ENCODE data around the gene SLC49A3. TPM values are rescaled to one million over a fixed set of nuclear protein-coding genes. Genes with fewer than 3 reads are reported as not detected.
"Not testable (repeated sequence)": the region's sequence is repeated elsewhere in the genome, so short reads cannot be mapped to it uniquely, and the experiment has no call there.

The SLC49A3 gene
- total RNA-seq, 2 experiments from 2014 or later: 0.40 TPM; not detected in 1

DNA sequence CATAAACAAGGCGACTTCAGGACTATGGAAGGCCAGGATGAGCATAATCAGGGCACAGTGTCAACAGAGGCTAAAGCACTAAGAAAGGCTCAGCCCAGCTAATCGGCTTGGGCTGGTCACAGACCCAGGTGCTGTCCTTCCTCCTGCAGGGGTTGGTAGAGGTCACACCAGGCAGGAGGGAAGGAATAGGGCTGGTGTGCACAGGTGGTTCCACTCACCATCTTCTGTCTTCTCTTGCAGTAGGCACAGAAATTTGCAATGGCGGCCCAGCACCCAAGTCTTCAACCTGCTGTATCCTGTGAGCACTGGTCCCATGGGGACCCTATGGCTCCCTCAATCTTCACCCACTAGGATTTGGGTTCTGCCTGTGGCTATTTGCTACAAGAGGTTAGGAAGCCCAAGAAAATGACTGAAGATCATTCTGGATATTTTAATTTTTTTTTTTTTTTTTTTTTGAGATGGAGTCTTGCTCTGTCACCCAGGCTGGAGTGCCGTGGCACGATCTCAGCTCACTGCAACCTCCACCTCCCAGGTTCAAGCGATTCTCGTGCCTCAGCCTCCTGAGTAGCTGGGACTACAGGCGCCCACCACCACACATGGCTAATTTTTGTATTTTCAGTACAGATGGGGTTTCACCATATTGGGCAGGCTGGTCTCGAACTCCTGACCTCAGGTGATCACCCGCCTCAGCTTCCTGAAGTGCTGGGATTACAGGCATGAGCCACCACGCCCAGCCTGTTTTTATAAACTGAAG, 19.0 kb downstream of the SLC49A3 start:
- DNase-seq, H3K27ac Mint-ChIP-seq, H3K27me3 Mint-ChIP-seq, POLR2A ChIA-PET, CTCF ChIA-PET, H3K4me3 Mint-ChIP-seq, H3K9me3 Mint-ChIP-seq: not testable (repeated sequence)
- peaks cover 13% of the 10 kb centered on the region for H3K4me1 Mint-ChIP-seq
- peaks cover 30% of the 10 kb centered on the region for H3K36me3 Mint-ChIP-seq (ENCODE audit: low read depth)

DNA sequence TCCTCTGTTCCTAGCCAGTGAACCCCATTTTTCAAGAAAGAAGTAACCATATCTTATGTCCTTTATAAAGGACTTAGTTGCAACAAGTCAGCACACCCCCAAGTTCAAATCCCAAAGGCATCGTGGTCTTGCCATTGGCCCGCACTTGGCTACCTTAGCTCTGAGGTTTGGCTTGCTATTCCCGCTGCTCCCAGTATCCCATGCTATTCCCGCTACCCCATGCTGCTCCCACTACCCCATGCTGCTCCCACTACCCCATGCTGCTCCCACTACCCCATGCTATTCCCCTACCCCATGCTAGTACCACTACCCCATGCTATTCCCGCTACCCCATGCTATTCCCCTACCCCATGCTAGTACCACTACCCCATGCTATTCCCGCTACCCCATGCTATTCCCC, 20.7 kb downstream of the SLC49A3 start:
- H3K27ac Mint-ChIP-seq, H3K27me3 Mint-ChIP-seq, H3K9me3 Mint-ChIP-seq, POLR2A ChIA-PET, H3K4me3 Mint-ChIP-seq, DNase-seq, CTCF ChIA-PET: not testable (repeated sequence)
- Mint-ChIP-seq H3K36me3 (ENCODE audit: low read depth) (peaks cover 26% of the 10 kb centered on the region), H3K4me1 (peaks cover 15% of the 10 kb centered on the region)

DNA sequence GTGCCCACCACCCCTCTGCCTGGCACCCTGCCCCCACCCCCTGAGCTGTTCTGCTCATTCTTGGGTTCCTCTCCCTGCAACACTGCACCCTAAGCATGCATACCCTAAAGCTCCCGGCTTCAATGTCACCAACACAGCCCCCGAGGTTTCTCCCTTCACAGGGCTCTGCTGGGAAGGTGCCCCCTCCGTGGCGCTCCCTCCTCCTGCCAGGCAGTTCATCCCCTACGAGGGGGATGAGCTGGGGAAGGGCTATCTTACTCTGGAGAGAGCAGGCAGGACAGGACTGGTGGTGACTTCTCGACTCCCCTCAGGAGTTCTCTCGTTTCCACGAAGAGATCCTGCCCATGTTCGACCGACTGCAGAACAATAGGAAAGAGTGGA, 21.4 kb downstream of the SLC49A3 start:
- H3K27ac Mint-ChIP-seq: no peak overlapping the region
- no peaks in the 10 kb centered on the region for H3K27me3 Mint-ChIP-seq
- ChIA-PET CTCF (no interaction called here), POLR2A (no interaction called here)
- peaks cover 20% of the 10 kb centered on the region for H3K36me3 Mint-ChIP-seq (ENCODE audit: low read depth)
- DNase-seq: no peak
- peaks cover 14% of the 10 kb centered on the region for H3K4me1 Mint-ChIP-seq
- no peaks in the 10 kb centered on the region for H3K9me3 Mint-ChIP-seq
- H3K4me3 Mint-ChIP-seq: no peak overlapping the region

DNA sequence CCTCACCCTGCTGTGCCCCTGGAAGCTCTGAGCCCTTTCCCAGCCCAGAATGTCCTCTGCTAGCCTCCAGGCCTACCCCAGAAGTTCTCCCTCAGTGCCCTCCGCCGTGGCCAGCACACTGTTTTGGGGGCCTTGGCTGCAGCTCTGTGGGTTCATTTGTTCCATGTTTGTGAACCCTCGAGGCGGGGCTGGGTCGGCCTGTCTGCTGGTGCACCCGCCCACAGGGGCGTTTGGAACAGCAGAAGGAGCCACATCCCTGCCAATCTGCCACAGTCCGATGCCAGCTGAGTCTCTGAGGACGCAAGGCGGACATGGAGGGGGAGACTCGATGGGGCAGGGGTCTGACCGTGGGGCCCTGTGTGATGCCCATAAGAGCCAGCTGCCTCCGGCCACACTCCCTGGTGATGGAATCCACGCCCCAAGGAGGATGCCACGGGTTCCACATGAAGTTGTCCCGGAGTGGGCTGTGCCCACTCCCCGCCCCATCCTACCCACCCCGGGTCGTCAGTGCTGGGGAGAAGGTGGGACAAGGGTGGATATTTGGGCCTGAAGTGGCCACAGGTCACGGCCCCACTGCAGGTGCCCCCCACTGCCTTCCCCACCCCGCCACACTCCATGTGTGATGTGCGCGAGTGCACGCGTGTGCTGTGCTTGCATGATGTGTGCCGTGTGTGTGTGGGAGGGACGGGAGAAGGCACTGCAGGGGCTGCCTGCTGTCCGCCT, 22.0 kb downstream of the SLC49A3 start:
- no peak overlapping the region for H3K27ac Mint-ChIP-seq
- ChIA-PET POLR2A (no interaction called here), CTCF (no interaction called here)
- no peaks in the 10 kb centered on the region for H3K9me3 Mint-ChIP-seq
- H3K4me1 Mint-ChIP-seq: peaks cover 14% of the 10 kb centered on the region
- no peak for DNase-seq
- no peak overlapping the region for H3K4me3 Mint-ChIP-seq
- peaks cover 16% of the 10 kb centered on the region for H3K36me3 Mint-ChIP-seq (ENCODE audit: low read depth)
- H3K27me3 Mint-ChIP-seq: no peaks in the 10 kb centered on the region

DNA sequence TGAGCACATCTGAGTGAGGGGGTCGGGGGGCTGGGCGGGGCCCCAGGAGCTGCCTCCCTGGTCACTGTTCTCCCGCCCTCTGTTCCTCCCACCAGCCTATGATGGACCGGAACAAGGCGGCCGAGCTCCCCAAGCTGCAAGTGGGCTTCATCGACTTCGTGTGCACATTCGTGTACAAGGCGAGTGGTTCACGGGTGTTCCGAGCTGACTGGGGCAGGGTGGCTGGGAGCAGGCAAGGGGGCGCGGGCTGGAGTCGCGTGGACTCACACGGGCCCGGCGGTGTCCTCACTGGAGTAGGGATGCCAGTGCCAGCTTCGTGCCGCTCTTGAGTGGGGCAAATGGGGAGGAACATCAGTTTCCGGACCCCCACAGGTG, 22.5 kb downstream of the SLC49A3 start:
- H3K27me3 Mint-ChIP-seq: no peaks in the 10 kb centered on the region
- peaks cover 10% of the 10 kb centered on the region for H3K36me3 Mint-ChIP-seq (ENCODE audit: low read depth)
- no peaks in the 10 kb centered on the region for H3K9me3 Mint-ChIP-seq
- no peak for DNase-seq
- H3K4me3 Mint-ChIP-seq: no peak overlapping the region
- POLR2A ChIA-PET: no interaction called here
- CTCF ChIA-PET: no interaction called here
- no peak overlapping the region for H3K27ac Mint-ChIP-seq
- peaks cover 14% of the 10 kb centered on the region for H3K4me1 Mint-ChIP-seq

DNA sequence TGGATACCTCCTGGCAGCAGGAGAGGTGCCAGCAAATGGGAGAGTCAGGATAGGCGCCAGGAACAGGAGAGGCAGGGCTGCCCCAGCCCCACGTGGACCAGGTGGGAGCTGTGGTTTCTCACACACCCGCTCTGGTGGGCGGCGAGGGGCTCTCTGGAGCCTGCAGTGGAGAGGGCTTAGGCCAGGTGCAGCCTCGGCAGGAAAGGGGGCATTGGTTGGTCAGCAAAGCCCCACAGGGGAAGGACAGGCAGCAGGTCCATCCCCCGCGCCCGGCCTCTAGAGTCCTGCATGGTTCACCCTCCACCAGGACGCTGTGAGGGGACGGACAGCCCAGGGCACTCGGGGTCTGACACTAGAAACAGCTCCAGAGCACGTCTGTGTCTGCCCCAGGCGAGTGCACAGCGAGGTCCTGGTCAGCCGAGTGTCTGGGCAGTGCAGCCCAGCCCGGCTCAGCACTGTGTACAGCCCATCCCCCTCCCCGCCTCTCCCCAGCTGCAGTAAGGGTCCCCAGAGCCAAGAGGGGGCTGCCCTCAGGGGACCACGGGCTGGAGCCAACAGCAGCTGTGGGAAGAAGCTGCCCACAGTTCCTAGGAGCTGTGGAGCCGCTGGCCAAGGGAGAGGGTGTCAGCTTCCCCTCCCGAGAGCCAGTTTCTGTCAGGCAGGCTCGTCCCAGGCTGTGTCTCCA, 23.1 kb downstream of the SLC49A3 start:
- no peaks in the 10 kb centered on the region for H3K27me3 Mint-ChIP-seq
- no peak overlapping the region for H3K27ac Mint-ChIP-seq
- CTCF ChIA-PET: interaction anchor here (3.7 kb wide), 1 partner anchor 8 kb away, joined by 29 read pairs; the partner anchor contains the start of genes ATP5ME and MYL5
- H3K36me3 Mint-ChIP-seq (ENCODE audit: low read depth): peaks cover 7% of the 10 kb centered on the region
- H3K9me3 Mint-ChIP-seq: peaks cover 2% of the 10 kb centered on the region
- POLR2A ChIA-PET: interaction anchor here (0.8 kb wide), 1 partner anchor 8 kb away, joined by 3 read pairs; the partner anchor contains the start of gene ATP5ME
- no peak for DNase-seq
- H3K4me3 Mint-ChIP-seq: no peak overlapping the region
- H3K4me1 Mint-ChIP-seq: peaks cover 15% of the 10 kb centered on the region

DNA sequence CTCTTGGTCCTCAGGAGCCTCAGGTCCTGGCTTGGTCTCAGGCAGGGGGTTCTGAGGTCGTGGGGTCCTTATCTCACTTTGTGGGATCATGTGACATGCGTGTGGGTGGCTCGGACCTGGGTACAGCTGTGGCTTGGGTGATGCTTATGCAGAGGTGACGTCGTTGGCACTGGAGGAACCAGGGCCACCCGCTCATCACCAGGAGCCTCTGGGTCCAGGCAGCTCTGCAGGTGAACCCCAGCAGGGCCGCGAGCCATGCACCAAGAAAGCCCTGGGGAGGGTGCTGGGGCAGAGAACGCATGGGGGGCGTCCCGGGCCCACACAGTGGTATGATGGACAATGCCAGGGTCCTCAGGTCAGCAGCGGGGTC, 23.6 kb downstream of the SLC49A3 start:
- peak overlapping the region; percentile 17 for H3K4me3 Mint-ChIP-seq
- no peak overlapping the region for H3K27ac Mint-ChIP-seq
- peaks cover 6% of the 10 kb centered on the region for H3K9me3 Mint-ChIP-seq
- ChIA-PET CTCF (interaction anchor here (3.7 kb wide), 1 partner anchor 8 kb away, joined by 29 read pairs; the partner anchor contains the start of genes ATP5ME and MYL5), POLR2A (interaction anchor here (0.8 to 3.2 kb wide), 2 partner anchors 8 kb away, joined by 3 to 40 read pairs; partner anchors contain the start of genes ATP5ME and MYL5)
- no peaks in the 10 kb centered on the region for H3K27me3 Mint-ChIP-seq
- peaks cover 15% of the 10 kb centered on the region for H3K4me1 Mint-ChIP-seq
- peaks cover 6% of the 10 kb centered on the region for H3K36me3 Mint-ChIP-seq (ENCODE audit: low read depth)
- no peak for DNase-seq

DNA sequence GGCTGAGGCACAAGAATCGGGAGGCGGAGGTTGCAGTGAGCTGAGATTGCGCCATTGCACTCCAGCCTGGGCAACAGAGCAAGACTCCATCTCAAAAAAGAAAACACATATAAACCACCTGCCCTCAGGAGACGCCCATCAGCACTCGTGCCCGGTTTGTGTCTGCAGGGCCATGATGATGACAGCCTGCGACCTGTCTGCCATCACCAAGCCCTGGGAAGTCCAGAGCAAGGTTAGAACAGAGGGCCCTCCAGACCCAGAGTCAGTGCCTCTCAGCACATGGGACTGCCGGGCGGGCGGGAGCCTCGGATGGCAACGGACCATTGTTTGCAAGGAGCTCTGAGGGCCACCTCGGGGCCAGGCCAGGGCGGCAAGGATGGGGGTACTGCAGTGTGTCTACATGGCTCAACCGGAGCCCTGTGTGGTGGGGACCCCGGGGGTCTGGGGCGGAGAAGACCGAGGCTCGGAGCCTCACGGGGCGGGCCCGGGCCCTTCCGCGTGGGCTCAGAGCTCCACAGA, 24.2 kb downstream of the SLC49A3 start:
- peaks cover 15% of the 10 kb centered on the region for H3K4me1 Mint-ChIP-seq
- H3K27ac Mint-ChIP-seq: no peak overlapping the region
- CTCF ChIA-PET: interaction anchor here (0.6 to 3.7 kb wide), 2 partner anchors 9 to 1031 kb away, joined by 4 to 29 read pairs; partner anchors contain the start of genes ATP5ME and MYL5
- no peak for DNase-seq
- peaks cover 10% of the 10 kb centered on the region for H3K9me3 Mint-ChIP-seq
- H3K27me3 Mint-ChIP-seq: no peaks in the 10 kb centered on the region
- H3K4me3 Mint-ChIP-seq: peak overlapping the region; percentile 76
- POLR2A ChIA-PET: interaction anchor here (1.0 to 3.2 kb wide), 6 partner anchors 8 to 327 kb away, joined by 4 to 40 read pairs (median 6); partner anchors contain the start of genes ATP5ME, MYL5 and ZNF141
- peaks cover 10% of the 10 kb centered on the region for H3K36me3 Mint-ChIP-seq (ENCODE audit: low read depth)

DNA sequence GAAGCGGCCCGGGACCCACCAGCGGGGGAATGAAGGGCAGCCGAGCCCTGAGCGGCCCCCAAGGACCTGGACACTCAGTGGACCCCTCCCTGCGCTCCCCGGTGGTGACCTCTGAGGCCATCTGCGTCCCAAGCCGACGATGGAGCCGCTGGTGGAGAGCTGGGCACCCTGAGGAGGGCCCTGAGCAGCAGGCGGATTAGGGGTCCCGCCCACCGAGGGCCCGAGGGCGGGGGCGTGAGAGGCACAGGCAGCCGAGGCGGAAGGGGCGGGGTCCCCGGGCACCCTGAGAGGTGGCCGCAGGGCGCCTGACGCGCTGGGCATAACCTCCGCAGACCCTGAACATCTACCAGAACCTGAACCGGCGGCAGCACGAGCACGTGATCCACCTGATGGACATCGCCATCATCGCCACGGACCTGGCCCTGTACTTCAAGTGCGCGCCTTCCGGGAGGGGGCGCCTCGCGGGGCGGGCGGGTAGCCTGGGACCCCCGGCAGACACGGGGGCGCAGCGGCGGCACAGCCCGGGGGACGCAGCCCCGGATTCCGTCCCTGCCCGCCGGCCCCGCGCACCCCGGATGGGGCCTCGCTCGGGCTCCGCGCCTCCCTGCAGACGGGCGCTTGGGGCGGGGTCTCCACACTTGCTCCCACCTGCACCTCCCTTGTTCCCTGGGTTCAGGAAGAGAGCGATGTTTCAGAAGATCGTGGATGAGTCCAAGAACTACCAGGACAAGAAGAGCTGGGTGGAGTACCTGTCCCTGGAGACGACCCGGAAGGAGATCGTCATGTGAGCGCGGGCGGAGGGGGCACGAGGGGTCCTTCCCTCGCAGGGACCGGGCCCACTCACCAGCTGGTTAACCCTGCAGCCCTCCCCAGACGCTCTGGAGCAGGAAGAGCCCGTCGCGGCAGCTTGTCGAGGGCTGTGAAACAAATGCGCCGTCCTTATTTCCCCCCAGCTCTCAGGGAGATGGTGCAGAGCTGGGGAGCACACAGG, 25.2 kb downstream of the SLC49A3 start:
- no peaks in the 10 kb centered on the region for H3K27me3 Mint-ChIP-seq
- H3K27ac Mint-ChIP-seq: peak overlapping the region; percentile 73
- H3K4me3 Mint-ChIP-seq: peak overlapping the region; percentile 76
- ChIA-PET POLR2A (interaction anchor here (0.8 to 3.2 kb wide), 8 partner anchors 9 to 539 kb away, joined by 4 to 40 read pairs (median 6); partner anchors contain the start of genes ATP5ME, MYL5, ZNF141 and ZNF718), CTCF (interaction anchor here (0.6 to 3.7 kb wide), 2 partner anchors 10 to 1032 kb away, joined by 4 to 29 read pairs; partner anchors contain the start of genes ATP5ME and MYL5)
- peaks cover 15% of the 10 kb centered on the region for H3K4me1 Mint-ChIP-seq
- DNase-seq: peak; percentile 78
- peaks cover 15% of the 10 kb centered on the region for H3K9me3 Mint-ChIP-seq
- H3K36me3 Mint-ChIP-seq (ENCODE audit: low read depth): peaks cover 11% of the 10 kb centered on the region

DNA sequence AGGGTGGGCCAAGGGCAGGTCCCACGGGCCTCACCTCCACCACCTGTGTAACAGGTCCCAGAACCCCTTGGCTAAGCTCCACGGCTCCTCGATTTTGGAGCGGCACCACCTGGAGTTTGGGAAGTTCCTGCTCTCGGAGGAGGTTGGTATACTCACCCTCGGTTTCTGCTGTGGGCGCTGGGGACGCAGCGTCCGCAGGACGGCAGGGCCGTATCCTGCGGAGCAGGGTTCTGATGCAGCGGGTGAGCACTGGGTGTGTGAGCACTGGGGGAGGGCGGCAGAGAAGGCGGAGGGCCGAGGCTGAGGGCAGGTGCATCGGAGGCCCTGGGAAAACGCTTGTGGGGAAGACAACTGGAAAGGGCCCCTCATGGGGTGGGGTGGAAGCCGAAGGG, 25.9 kb downstream of the SLC49A3 start:
- Mint-ChIP-seq H3K4me3 (peak overlapping the region; percentile 74), H3K9me3 (peaks cover 15% of the 10 kb centered on the region), H3K27me3 (no peaks in the 10 kb centered on the region), H3K36me3 (ENCODE audit: low read depth) (peaks cover 11% of the 10 kb centered on the region), H3K27ac (peak overlapping the region; percentile 44), H3K4me1 (peaks cover 15% of the 10 kb centered on the region)
- no peak for DNase-seq
- CTCF ChIA-PET: interaction anchor here (3.7 kb wide), 1 partner anchor 10 kb away, joined by 29 read pairs; the partner anchor contains the start of genes ATP5ME and MYL5
- POLR2A ChIA-PET: interaction anchor here (2.2 to 3.2 kb wide), 2 partner anchors 10 to 325 kb away, joined by 10 to 40 read pairs; partner anchors contain the start of genes ATP5ME, MYL5 and ZNF141

DNA sequence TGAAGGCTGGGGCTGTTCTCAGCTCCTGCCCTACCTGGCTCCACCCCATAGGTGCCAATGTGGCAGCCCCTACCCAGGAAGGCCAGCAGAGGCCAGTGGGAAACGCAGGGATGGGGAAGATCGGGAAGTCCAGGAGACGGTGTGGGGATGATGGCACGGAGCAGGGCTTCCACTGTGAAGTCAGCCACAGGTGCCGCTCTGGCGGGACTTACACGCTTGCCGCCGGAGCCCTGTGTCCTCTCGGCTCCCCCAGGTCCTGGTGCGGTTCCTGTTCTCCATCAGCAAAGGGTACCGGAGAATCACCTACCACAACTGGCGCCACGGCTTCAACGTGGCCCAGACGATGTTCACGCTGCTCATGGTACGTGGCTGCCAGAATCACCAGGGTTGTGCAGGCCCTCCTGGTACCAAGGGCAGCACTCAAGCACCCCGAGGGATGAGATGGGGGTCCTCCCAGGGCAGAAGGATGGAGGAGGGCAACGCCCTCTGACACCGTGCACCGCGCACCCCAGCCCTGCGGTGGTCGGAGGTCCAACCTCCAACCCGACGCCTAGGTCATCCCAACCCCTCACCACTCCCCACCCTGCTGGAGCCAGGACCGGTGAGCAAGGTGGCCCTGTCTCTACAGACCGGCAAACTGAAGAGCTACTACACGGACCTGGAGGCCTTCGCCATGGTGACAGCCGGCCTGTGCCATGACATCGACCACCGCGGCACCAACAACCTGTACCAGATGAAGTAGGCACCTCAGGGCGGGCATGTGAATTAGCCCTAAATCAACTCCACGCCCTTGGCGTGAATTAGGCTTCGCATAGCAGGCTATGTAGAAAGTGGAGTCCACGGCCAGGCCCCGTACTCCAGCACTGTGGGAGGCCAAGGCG, 26.8 kb downstream of the SLC49A3 start:
- POLR2A ChIA-PET: interaction anchor here (2.2 to 3.2 kb wide), 2 partner anchors 11 to 324 kb away, joined by 10 to 40 read pairs; partner anchors contain the start of genes ATP5ME, MYL5 and ZNF141
- no peaks in the 10 kb centered on the region for H3K27me3 Mint-ChIP-seq
- no peak overlapping the region for H3K27ac Mint-ChIP-seq

More for the DNA sequence above, 26.8 kb downstream of the SLC49A3 start:
- Mint-ChIP-seq H3K36me3 (ENCODE audit: low read depth) (peaks cover 11% of the 10 kb centered on the region), H3K9me3 (peaks cover 15% of the 10 kb centered on the region), H3K4me1 (peaks cover 15% of the 10 kb centered on the region), H3K4me3 (peak overlapping the region; percentile 5)
- CTCF ChIA-PET: interaction anchor here (3.7 kb wide), 1 partner anchor 11 kb away, joined by 29 read pairs; the partner anchor contains the start of genes ATP5ME and MYL5
- no peak for DNase-seq
